H54 (cell line): ENCODE measurements around the gene KRT34.

ENCODE experiments used
- DNase-seq: peaks from one replicate; pipeline ENCODE4 v3.0.0; 2011; ENCODE audit warnings: low spot score, mixed read lengths; ENCODE audit not compliant: insufficient read length
- FAIRE-seq: peaks from 3 replicates; lab custom pipeline; 2011; peaks lifted over from hg19 to GRCh38; lab: Jason Lieb, UNC
- POLR2A ChIP-seq: IDR thresholded peaks from 2 replicates; pipeline ENCODE4 v1.6.1; 2011; ENCODE audit warnings: low read depth, mild to moderate bottlenecking, low read length

Gene KRT34

DNA sequence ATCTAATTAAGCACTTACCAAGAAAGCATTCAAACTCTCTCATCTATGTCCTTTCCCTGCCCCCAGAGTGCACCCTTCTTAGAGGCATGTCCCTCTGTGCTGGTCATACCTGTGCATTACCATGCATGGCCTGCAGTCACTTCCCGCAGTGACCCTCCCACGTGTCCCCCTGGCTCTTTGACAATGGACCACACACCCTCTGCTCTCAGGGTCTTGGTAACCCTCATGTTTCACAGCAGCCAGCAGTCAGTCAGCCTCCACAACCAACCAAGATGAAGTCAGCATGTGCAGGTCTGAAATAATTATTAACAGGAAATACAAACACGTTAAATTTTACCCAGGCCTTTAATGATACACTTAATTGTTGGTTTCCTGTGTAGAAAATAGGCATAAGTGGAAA lies 41.6 kb downstream of the KRT34 start:
- no peak for TF ChIP-seq POLR2A
- no peak for DNase-seq
- no peak for FAIRE-seq

DNA sequence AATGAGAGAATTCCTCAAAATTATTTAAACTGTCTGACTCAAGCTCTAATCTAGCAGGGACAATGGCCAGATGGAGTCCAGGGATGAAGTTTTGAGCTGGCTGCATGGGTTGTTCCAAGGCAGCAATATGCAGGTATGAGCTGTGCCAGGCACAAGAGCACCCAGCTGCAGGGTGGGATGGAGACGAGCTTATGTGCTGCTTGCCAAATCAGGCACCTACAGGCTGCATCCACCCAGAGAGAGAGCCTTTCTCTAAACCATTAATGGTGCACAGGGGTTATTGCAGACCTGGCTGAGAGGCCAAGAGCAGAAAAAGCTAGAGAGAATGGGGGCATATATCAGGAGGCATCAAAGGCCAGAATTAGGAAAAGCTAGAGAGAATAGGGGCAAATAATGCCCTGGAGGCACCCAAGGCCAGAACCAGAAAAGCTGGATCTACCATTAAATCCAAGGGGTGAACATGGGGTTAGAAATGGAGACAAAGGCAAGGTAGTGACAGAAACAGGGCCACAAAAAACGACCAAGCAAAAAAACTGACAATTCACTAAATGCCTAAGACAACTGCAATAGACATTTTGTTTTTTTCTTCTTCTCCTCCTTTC lies 42.4 kb downstream of the KRT34 start:
- FAIRE-seq (no peak), DNase-seq (no peak)
- TF ChIP-seq POLR2A: no peak

DNA sequence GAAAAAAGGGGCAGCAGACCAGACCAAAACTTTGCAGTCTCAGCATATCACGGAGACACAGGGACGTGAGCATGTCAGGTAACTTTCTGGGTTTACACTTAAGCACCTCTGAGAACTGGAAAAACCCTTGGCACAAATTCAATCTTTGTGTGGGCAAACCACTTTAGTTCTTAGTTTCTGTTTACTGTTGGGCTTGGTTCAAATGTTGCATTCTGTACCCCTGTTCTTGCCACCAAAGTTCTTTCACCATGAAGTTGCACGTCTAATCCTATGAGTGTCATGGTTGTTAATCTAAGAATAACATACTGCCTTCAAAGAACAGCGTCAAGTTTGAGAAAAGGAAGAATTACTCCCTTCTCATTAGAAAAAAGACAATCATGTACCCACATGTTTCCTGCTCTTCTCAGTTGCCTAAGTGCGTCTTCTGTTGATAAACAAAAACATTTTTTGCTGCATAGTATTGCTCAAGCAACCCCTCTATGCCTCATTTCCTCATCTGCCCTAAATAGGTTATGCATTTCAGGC lies 43.1 kb downstream of the KRT34 start:
- FAIRE-seq (no peak), DNase-seq (no peak)
- no peak for TF ChIP-seq POLR2A

DNA sequence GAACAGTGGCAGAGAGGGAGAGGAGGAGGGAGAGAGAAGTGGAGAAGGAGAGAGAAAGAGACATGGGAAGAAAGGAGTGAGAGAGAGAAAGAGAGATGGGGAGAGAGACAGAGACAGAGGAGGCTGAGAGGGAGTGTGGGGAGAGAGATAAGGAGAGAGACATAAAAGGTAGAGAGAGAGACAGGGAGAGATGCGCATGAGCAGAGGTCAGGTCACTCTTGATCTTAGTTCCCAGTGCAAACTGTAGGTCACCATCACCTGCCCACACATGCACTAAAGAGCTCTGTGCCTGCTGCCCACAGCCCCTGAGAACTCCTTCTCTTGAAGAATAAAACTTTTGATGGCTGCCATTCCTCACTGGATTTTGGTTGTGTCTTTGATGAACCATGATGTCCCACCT lies 46.4 kb downstream of the KRT34 start:
- TF ChIP-seq POLR2A: no peak
- no peak for DNase-seq
- FAIRE-seq: no peak

DNA sequence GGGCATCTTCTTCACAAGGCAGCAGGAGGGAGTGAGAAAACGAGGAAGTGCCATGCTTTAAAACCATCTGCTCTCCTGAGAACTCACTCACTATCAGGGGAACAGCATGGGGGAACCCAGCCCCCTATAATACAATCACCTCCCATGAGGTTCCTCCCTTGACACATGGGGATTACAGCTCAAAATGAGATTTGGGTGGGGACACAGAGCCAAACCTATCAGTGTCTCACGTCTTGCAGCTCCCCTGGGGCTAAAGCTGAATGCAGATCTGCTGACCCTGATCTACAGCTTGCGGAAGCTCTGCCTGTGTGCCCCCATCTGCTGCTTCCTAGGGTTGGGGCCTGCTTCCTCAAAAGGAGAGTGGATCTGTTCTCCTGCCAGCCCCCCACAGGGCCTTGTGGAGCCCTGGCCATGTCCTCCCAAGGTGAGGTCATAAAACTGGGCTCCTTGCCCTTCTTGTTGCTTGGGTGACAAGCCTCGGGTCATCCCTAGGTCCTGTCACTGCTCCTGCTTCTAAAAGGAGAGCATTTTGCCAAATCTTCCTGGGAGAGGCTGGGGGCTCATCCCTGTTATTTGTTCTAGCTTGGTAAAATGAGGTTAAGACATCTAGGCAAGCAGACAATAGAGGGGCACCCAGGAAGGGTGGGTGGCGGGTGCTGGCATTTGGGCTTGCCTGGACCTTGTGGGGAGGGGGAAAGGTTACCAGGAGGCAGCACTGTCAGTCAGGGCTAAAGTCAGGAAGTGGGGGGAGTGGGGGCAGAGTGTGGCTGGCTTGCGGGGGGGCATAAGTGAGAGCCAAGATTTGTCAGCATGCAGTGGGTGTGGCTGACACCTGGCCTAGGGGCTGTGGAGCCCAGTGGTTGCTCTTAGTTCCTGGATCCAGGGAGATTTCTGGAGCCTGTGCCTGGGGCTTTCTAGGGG lies 47.5 kb downstream of the KRT34 start:
- FAIRE-seq (no peak), DNase-seq (no peak)
- TF ChIP-seq POLR2A: no peak

DNA sequence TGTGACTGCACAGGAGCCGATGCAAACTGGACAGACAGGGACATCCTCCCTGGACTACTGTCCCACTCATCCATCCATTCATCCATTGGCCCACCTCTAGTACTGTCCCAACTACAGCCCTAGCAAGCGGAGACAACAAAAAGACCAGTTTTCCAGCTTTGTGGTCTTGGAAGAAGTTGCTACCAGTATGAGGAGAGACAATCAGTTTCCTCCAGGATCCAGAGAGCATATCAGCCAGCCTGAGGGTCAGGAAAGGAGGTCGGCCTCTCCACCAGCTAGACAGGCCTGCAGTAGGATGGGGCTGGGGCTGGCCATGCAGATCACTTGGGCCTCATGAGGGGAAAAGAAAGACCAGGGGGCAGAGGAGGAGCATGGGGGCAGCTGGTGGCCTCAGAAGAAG lies 48.3 kb downstream of the KRT34 start:
- DNase-seq (no peak), FAIRE-seq (no peak)
- no peak for TF ChIP-seq POLR2A

DNA sequence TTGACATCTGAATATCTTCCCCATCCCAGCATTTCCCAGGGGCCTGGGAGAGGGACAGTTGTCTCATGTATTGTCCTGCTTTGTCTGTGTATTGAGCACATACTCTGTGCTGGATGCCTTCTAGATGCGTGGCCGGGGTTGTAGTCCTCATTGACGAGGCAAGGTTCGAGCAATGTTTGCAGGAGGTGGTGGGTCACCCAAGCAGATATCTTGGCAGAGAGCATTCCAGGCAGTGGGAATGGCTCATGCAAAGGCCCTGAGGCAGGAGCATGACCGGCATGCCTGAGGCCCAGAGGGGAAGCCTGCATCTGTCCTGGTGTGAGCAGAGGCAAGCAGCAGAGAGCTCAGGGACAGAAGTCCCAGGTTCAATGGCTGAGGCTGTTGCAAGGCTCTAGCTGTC lies 49.0 kb downstream of the KRT34 start:
- no peak for FAIRE-seq

DNA sequence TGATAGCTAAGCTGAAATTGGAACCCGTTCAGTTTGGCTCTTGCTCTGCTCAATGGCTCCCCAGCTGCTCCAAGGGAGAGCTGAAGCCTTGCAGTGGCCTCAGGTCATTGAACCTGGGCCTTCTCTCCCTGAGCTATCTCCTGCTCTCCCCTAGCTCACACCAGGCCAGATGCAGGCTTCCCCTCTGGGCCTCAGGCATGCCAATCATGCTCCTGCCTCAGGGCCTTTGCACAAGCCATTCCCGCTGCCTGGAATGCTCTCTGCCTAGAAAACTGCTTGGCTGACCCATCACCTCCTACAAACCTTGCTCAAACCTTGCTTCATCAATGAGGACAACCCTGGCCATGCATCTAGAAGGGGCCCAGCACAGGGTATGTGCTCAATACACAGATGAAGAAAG lies 49.9 kb downstream of the KRT34 start:
- TF ChIP-seq POLR2A: no peak
- DNase-seq (no peak), FAIRE-seq (no peak)

More for the DNA sequence above, 49.0 kb downstream of the KRT34 start:
- no peak for DNase-seq
- no peak for TF ChIP-seq POLR2A

DNA sequence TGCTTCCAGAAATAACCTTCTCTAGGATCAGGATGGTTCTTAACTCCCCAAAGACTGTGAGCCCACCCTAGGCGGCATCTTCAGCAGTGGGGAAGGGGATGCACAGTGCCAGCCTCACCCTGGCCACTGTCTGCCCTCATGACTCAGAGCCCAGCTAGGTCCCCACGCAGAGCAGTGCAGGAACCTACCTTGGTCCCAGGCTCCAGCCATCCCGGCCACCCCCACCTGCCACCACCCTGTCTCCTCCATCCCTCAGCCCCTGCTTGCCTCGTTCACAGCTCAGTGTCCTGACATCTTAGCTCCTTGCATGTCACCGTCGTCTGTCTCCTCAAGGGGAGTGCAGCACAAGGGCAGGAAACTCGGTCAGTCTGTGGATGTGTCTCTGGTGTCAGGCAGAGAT lies 50.5 kb downstream of the KRT34 start:
- DNase-seq (no peak), FAIRE-seq (no peak)
- TF ChIP-seq POLR2A: no peak

DNA sequence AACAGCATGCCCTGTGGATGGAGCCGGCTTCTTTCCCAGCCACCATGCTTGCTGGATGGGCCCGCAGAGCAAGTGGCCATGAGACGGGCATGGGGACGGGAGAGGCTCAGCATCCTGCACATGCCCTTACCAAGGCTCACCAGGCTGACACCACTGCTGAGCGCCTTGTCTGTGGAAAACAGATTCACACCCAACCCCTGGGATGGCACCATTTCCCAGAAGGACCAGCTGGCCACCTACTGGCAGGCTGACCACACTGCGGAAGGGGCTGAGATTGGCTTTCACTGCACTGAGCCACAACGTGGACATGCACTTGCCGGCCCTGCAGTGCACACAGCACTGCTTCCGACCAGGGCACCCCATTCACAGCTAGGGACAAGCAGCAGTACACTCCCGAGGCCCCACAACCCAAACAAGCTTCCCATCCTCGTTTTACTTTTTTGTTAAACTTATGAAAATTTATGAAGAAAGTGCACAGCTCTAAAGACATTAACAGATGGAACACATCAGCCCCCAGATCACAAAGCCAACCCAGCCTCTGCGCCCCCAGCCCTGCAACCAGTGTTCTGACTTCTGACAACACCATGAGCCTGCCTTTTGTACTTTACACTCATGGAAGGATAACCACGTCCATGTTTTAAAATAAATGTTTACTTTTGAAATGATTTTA lies 52.7 kb downstream of the KRT34 start:
- no peak for FAIRE-seq
- peak; percentile 62 for DNase-seq
- TF ChIP-seq POLR2A: no peak

DNA sequence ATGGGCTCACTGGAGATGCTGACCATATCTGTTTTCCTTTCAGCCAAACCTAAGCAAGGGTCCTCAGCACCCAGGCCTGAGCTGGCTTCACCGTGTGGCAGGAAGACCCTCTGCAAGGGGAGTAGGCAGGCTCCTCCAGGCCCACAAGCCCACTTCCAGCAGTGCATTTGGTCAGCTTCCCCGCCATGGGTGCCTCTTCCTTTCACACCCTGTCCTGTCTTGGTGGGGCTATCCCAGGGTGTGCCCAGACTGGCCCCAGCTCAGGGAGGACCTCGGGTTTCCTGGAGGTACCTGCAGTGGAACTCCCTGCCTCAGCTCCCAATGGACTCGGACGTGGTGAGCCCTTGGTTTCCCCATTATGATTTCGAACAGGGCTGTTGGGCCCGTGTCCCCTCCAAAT lies 53.9 kb downstream of the KRT34 start:
- FAIRE-seq (no peak), DNase-seq (no peak)
- no peak for TF ChIP-seq POLR2A
